HTERT RPE-1 (cell line): ENCODE data around the gene CLRN1.

ENCODE experiments used
- in situ Hi-C: fragments of 300-500 bp; cut with MboI; formaldehyde crosslinking; loops from 4 replicates; pipeline ENCODE4 v1.14.3; 2020; ENCODE audit warnings: low sequenced_read_pairs

Gene CLRN1

DNA sequence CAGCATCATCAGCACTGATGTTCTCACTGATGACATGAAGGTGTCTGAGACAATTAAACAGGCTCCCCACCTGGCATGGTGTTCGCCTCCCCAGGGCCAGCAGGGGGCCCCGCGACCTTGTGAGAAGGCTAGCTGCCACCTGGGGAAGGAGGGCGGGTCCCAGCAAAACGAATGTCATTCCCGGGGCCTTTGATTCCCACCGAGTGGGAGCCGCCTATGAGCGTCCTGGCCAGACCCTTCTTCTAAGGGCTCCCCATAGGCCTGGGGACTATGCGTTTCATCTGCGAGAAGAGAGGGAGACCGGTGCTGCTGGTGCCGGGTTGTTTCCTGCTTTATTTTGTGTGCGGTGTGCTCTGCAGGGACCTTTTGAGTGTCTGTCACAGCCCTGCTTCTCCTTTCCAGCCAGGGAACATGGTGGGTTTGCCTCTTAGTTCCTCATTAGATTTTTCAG lies 46.8 kb downstream of the CLRN1 start:
- in situ Hi-C loops = no loop called here

DNA sequence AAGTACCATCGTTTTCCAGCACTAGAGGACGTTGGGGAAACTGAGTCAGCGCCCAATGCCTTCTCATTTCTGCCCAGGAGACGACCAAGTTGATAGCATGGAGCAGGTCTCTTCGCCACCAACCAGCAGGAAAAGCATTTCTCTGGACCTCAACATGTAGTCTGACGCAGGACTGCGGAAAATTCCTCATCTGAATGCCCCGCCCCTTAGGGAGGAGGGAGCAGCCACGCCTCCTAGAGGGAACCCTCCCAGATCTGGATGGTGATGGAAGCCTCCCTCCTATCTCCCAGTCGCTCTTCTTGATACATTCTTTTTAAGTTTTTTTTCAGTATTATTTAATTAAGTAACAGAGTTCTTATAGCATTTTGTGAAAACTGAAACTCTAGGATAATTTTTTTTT lies 49.9 kb downstream of the CLRN1 start:
- in situ Hi-C loops = no loop called here

DNA sequence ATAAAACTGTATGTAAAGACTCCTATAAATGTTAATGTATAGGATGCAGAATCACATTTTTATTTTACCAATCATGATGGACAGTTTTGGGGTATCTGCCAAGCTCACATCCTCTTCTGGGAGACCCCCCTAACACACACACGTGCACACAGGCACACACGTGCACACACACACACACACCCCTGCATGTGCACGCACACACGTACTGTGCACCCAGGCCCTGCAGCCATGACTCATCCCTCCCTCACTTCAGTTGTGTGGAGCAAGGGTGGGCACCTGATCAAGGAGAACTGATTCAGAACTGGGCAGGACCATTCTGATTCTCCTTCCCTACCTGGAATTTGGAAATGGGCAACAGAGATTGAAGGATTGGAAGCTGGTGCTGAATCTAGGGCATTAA lies 51.3 kb downstream of the CLRN1 start:
- in situ Hi-C loops = no loop called here

DNA sequence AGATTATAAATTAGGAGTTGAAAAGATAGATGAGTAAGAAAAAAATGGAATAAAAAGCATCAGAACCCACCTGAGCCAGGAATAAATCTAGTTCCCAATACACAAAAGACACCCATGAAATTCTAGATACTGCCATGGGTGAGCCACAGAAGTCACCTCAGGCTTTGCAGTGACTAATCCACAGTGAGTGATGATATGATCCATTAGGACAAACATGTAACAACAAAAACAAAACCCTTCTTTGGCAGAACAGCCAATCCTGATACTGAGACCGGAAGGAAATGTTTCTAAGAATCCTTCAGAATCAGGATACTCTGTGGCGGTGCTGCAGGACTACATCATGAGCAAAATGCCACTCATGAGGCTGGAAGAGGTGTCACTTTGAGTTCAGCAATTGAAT lies 52.3 kb downstream of the CLRN1 start:
- in situ Hi-C loops = no loop called here

DNA sequence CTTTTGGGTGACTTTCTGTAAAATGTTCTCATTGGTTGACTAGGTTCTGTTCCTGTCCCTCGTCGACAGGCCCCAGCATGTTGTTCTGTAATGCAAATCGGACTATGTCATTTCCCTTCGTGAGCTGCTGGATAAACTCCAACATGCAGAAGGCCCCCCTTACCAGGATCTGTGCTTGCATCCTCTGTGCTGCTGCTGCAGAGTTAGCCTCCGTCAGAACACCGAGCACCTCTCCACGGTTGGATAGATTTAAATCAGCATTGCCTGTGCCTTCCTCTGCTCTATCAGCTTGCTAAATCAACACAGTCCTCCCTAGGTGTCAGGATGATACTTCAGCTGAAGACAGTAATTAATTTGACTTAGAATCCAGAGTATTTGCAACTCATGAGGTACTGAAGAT lies 54.6 kb downstream of the CLRN1 start:
- in situ Hi-C loops = no loop called here

DNA sequence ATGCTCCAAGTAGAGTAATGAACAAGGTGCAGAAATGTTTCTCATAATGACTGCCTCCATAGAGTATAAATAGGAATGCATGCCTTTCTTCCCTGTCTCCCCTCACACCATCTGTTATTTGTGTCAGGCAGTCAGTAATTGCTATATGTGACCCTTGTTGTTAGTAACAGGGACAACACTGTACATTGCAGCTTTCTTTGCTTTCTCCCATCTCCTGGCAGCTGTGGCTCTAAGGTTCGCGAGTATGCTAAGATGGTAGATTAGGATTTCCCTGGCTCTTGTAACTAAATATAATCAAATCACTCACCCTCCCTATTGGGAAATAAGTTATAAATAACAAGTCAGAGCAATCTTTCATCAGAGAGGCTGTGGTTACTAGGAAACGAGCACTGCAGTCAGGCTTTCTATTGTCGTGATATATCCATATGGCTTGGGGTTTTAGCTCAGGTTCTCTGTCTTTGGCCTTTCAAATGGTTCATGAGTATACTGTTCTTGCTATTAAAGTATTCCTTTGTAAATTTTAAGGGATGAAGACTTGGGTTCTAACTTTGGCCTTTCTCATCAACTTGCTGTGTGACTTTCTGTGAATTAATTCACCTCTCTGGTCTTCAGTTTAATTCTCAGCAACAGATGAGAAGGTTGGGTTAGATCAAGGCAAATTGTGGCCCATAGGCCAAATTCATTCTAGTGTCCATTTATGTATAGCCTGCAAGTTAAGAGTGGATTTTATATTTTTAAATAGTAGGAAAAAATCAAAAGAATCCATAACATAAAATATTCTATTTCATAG lies 59.2 kb downstream of the CLRN1 start:
- in situ Hi-C loops = no loop called here

DNA sequence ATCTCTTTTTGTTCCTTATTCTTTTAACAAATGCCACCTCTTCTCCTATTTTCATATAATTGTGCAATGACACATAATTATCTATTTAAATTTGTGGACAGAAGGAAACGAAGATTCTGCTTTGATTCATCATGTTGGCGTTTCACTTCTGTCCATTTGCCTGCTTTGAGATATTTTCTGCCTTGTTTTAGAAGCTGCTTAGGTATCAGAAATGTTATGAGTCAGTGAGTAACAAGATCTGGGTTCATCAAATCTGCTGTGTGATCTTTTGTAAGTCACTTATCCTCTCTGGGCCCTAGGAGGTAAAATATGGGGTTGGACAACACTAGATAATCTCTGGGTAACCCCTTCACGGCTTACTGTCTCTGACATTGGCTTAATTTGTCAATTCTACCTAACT lies 60.0 kb downstream of the CLRN1 start:
- in situ Hi-C loops = no loop called here

DNA sequence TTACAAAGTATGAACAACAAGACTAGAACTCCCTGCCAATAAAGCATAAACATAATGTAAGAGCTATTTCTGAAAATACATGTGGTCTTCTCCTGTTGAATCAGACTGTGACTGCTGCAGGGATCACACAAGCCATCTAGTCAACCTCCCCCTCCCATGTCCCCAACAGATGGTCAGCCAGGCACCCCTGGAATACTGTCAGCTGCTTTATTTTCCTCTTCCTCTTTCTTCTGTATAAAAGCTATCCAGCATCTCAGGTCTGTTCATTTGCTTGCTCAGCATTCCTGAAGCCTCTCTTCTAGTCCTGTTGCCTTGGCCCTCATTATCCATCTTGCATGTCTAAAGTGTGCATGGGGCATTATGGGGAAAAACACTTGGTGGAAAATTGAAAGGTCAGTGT lies 60.8 kb downstream of the CLRN1 start:
- in situ Hi-C loops = no loop called here

DNA sequence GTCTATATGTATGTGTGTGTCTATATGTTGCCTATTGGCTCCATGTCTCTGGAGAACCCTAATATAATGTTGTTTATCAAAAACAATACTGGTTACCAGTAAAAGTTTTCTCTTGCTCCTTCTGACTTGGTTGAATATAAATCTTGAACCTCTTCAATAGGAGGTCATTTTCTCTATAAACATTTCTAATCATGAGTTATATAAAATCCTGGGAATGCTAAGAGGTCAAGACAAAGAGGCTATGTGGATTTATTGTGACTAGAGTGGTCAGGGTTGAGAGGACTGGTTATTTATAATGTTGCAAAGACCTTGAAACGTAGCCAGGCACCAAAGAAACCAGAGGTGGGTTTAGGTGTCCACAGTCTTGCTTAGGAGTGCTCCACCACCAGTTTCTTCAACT lies 66.1 kb downstream of the CLRN1 start:
- in situ Hi-C loops = no loop called here

DNA sequence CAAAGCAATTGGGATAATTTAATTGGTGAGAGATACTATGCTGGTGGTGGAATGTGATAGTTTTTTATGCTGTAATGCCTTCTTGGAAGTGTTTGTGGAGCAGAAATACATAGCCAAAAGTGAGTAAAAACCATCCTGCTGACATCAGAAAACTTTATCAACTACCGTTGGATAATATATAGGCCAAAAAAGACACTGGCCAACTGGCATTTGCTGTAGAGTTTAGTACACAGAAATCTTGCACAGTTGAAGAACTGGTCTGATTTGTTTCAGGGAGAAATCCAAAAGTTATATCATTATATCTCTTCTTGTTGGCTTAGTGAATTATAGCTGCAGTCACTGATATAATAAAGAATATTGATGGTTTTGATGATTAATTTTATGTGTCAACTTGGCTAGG lies 66.8 kb downstream of the CLRN1 start:
- in situ Hi-C loops = no loop called here

DNA sequence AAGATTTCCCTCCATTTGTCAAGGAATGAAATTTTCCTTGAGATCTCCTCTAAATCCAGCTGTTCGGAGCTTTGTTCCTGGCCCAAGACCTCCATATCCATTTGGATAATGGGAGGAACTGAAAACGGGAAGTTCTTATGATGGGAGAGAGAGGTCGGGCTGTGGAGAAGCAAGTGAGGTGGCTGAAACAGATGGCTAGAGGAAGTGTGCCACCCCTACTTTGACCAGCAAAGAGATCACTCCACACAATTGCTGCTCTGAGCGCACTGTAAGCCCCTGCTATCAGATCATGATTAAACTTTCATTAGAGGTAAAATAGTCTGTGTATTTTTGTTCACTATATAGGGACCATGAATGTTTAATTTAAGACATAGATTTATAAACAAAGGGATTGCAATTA lies 67.2 kb downstream of the CLRN1 start, which contains the start of gene MINDY4B:
Gene MINDY4B, minus strand, starts transcription at position 101 of the 400 bp plus-strand sequence. Its CDS starts 0 bp downstream, at position 101.
- in situ Hi-C loops = no loop called here

DNA sequence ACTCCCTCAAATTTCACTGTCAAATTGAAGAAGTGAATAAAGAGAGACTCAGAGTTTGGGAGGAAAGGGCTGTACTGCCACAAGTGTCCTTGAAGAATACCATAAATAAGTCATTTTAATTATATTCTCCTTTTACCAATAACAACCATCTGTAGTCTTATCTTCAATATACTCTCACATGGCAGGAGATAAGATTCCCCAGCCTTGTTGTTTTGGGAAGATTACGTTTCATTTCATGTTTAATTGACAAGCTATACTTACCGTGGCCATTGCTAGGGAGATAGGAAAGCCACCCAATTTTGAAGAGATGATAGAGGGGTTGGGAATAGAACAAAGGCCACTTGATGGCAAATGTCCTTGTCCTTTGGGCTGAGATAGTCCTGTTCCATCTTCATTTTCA lies 69.5 kb downstream of the CLRN1 start:
- in situ Hi-C loops = no loop called here

DNA sequence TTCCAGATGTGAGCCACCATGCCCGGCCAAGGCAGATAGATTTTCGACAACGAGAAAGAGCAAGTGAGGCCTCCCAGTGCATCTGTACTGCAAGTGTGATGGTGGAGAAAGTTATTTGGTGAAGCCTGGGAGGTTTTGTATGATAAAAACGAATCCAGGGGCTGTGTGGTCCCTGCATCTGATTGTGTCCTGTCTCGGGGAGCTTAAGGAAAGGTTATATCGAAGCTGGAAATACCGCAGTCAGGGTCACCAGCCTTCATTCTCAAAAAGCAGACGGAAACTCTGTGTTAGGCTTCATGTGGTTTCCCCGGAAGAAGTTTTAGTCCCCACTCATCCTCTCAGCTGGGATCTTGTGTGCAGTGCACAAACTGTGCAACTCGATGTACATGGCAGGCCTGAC lies 70.7 kb downstream of the CLRN1 start:
- in situ Hi-C loops = no loop called here

DNA sequence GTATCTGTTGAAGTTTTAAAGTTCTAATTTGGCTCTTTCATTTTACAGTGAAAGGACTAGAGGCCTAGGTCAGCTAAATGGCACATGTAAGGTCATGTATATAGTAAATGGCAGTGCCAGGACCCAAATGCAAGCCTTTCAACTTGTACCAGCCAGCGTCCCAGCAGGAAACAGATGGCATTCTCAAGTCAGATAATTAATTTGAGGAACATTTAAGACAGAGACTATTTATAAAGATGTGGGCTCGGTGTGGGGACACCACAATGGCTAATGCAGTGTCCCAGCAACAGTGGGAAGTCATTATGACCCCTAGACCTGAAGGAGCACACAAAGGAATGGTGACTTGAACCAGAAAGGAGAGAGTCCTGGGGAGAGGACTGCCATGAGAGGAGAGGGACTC lies 73.4 kb downstream of the CLRN1 start:
- in situ Hi-C loops = no loop called here

DNA sequence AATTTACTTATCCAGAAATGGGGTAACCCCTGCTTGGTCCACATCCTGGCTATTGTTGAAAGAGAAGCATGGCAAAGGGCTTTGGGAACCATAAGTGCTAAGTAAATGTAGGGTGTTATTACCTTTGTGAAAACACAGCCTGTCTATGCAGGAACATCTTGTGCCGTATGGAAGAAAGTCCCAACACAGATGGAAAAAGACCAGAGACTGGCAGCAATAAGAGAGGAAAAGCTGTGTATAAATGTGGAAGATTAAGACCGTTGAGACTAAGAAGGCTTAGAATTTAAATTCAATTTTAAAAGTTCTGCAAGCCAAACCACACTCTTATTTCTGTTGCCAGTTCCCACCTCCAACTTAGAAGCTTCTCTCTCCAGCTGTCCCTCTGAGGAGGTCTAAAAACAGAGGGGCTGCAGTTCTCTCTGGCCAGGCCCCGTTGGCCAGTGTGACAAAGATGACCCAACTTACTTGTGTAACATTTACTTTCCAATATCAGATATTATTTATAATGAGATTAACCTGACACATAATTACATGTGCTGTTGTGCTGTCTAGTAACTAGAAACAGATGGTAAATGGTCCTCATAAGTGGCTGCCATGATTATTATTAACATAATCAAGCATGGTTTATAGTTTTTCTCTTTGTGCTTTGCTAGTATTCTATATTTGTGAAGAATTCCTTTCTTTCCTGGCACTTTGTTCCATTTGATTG lies 74.3 kb downstream of the CLRN1 start:
- in situ Hi-C loops = no loop called here

DNA sequence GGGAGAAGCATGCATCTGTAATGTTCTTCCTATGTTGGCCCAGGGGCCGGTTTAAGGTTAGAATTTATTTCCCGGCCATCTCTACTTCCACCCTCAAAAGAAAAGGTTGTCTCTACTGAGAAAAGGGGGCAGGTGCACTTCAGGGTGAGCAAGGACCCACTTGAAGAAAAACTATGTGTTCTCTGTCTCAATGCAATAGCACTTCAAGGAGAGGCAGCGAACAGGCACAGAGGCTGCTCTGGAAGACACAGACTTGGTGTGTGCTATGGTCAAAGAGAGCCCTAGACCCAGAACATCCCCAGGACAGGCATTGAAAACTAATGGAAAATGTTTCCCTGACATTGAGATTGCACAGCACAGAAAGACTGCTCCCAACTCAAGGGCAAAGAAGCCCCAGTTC lies 74.9 kb downstream of the CLRN1 start:
- in situ Hi-C loops = no loop called here

DNA sequence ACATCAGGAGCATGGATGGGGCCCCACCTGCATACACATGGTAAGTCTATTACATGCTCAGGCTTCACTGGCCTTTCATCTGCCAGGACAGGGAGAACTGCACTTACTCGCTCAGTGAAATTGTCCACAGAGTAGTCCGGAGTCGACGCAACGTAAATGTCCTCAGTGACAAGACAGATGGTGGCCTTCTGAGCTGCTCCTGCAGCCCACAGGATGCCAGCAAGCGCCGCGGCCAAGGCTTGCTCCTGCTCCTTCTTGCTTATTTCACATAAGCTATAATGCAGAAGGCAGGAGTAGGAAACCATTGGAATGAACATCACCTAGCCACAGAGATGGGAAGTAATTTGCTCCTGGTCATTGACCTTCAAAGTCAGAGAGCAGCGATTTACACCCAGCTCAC lies 81.7 kb downstream of the CLRN1 start:
- in situ Hi-C loops = no loop called here

DNA sequence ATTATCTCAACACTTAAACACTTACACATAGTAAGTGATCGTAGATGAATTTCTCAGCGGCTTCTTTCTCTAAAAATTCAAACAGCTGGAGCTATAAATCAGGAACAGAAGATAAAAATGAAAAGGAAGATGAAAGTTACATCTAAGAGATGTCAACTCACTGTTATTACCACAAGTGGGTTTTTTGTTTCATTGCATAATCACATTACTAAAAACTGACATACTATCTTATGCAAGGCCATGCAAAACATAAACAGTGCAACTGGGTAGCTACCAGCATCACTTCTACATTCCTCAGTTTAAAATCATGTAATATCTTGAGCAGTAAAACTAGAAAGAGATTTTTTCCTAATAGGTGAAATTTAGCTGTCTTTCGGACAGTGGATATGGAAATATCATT lies 82.2 kb downstream of the CLRN1 start:
- in situ Hi-C loops = no loop called here

DNA sequence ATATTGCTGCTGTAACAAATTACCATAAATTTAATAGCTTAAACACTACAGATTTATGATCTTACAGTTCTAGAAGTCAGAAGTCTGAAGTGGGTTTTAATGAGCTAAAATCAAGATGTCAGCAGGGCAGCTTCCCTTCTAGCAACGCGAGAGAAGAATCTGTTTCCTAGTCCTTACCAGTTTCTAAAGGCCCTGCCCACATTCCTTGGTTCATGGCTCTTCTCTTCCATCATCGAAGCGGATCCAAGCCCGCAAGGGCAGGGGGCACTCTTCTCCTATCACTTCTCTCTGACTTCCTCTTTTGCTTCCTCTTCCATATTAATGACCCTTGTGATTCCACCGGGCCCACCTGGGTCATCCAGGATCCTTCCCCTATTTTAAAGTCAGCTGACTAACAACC lies 83.4 kb downstream of the CLRN1 start:
- in situ Hi-C loops = no loop called here

DNA sequence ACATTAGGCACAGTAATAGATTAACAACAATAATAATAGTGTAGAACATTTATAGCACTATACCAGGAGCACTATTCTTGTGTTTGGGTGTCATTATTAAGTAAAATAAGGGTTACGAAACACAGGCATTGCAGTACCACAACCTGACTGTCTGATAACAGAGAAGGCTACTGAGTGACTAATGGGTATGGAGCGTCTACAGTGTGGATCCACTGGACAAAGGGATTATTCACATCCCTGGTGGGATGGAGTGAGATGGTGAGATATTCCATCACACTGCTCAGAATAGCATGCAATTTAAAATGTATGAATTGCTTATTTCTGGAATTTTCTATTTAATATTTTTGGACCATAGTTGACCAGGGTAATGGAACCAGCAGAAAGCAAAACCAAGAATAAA lies 85.5 kb downstream of the CLRN1 start:
- in situ Hi-C loops = no loop called here

DNA sequence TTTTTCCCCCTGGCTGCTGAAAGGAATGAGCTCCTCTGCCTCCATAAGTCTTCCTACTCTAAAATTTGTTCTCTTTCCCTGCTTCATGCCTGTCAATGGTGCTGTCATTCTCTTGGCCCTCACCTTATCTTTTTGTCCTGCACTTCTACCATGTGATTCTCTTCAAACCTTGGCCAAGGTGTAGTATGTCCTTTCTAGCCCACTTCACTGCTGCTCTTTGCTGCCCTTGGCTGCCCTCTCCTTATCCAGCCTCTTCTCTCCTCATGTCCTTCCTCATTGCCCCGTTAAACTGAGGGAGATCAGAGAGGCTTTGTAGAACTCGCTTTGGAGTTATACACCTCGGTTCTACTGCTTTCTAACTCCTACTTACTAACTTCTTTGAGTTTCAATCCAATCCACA lies 87.0 kb downstream of the CLRN1 start:
- in situ Hi-C loops = no loop called here

DNA sequence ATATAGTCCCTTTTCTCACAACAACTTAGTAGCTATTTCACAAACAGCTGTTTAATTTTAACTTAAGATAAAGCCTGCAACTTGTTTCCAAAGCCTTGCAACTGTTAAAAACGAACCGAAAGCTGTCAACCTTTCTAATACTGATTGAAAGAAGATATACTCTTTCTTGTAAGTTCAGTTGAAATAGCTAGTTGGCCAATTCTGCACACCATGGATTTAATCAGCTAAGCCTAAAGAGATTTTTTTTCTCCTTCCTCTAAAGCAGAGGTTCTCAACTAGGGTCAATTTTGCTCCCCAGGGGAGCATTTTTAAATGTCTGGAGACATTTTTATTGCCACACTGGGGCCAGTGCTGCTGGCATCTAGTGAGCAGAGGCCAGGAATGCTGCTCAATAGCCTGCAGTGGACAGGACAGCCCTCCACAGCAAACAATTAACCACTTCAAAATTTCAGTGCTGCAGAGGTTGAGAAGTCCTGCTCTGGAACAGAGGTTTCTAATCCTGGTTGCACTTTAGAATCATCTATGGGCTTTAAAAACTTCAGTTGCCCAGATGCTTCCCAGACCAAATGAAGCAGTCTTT lies 93.4 kb downstream of the CLRN1 start:
- in situ Hi-C loops = no loop called here
